Activated CD4-positive, alpha-beta T cell treated with anti-CD3 and anti-CD28 coated beads for 36 hours (primary cell): ENCODE data around the gene SPC24. TPM values are rescaled to one million over a fixed set of nuclear protein-coding genes. Genes with fewer than 3 reads are reported as not detected.
"Not testable (repeated sequence)": the region's sequence is repeated elsewhere in the genome, so short reads cannot be mapped to it uniquely, and the experiment has no call there.

ENCODE experiments used
- ATAC-seq: fragments of 200-7000 bp; cut with Tn5 transposase; one replicate; pipeline ENCODE4 v1.10.0; 2021; ENCODE audit warnings: mild to moderate bottlenecking, moderate library complexity
- CTCF ChIA-PET: fragments of 350-600 bp; sonication (Branson Sonifier 250); formaldehyde crosslinking; loops from one replicate; lab custom pipeline; 2021; ENCODE audit warnings: antibody characterized with exemption; lab: Charles Lee
- POLR2A ChIA-PET: fragments of 350-600 bp; sonication (Branson Sonifier 250); formaldehyde crosslinking; loops from one replicate; lab custom pipeline; 2021; ENCODE audit warnings: antibody characterized with exemption, inconsistent platforms; lab: Charles Lee
- DNase-seq: peaks from one replicate; pipeline ENCODE4 v3.0.0-alpha.2; 2020
- H3K27ac Mint-ChIP-seq: one replicate; pipeline ENCODE4 v1.8.0; 2021; ENCODE audit warnings: mixed read lengths
- H3K27me3 Mint-ChIP-seq: one replicate; pipeline ENCODE4 v1.8.0; 2021; ENCODE audit warnings: mixed read lengths
- H3K36me3 Mint-ChIP-seq: one replicate; pipeline ENCODE4 v1.8.0; 2021; ENCODE audit warnings: low read depth, mixed read lengths
- H3K4me1 Mint-ChIP-seq: one replicate; pipeline ENCODE4 v1.8.0; 2021; ENCODE audit warnings: mixed read lengths
- H3K4me3 Mint-ChIP-seq: one replicate; pipeline ENCODE4 v1.8.0; 2021; ENCODE audit warnings: mild to moderate bottlenecking, moderate library complexity, mixed read lengths
- H3K9me3 Mint-ChIP-seq: one replicate; pipeline ENCODE4 v1.8.0; 2021; ENCODE audit warnings: low read depth, mixed read lengths
- intact Hi-C, 2 experiments: fragments of 100-400 bp; cut with DNase I in 1 of 2; cut with micrococcal nuclease in 1 of 2; formaldehyde crosslinking; loops; one replicate each; pipeline versions ENCODE4 v1.14.2 to v1.15.1; 2022 to 2024; cut with DNase I, micrococcal nuclease
- total RNA-seq, 2 experiments: library from RNA; stranded (reverse); gene quantifications; one replicate each; pipeline ENCODE4 v1.2.3, GENCODE V29; 2021

SPC24 gene
- total RNA-seq, 2 experiments from 2014 or later = 59.6 to 72.2 TPM

DNA sequence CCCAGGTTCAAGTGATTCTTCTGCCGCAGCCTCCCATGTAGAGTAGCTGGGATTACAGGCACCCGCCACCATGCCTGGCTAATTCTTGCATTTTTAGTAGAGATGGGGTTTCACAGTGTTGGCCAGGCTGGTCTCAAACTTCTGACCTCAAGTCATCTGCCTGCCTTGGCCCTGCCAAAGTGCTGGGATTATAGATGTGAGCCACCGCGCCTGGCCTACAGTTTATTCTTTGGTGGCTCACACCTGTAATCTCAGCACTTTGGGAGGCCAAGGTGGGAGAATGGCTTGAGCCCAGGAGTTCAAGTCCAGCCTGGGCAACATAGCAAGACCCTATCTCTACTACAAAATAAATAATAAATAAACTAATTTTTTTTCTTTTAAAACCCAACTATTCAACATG lies 31.4 kb downstream of the SPC24 start:
- DNase-seq, H3K4me1 Mint-ChIP-seq, H3K27ac Mint-ChIP-seq, intact Hi-C loops, ATAC-seq, H3K4me3 Mint-ChIP-seq, H3K27me3 Mint-ChIP-seq, H3K9me3 Mint-ChIP-seq, POLR2A ChIA-PET: not testable (repeated sequence)
- CTCF ChIA-PET = interaction anchor here (1.0 kb wide), 1 partner anchor 9 kb away, joined by 3 read pairs; no protein-coding TSS in a partner anchor
- peaks cover 47% of the 10 kb centered on the region for H3K36me3 Mint-ChIP-seq

DNA sequence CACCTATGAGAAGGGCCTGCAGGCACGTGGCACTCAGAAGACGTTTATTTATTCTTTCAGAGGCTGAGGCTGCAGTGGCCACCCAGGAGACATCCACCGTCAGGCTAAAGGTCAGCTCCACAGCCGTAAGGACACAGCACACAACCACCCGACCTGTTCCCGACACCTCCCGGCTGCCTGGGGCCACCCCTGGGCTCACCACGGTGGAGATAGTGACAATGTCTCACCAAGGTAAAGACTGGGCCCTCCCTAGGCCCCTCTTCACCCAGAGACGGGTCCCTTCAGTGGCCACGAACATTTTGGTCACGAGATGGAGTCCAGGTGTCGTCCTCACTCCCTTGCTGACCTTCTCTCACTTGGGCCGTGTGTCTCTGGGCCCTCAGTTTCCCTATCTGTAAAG lies 32.5 kb downstream of the SPC24 start:
- intact Hi-C loops = no loop called here
- ChIA-PET CTCF (interaction anchor here (0.6 kb wide), 1 partner anchor 160 kb away, joined by 3 read pairs; no protein-coding TSS in a partner anchor), POLR2A (no interaction called here)
- no peaks in the 10 kb centered on the region for H3K27me3 Mint-ChIP-seq
- H3K36me3 Mint-ChIP-seq = peaks cover 50% of the 10 kb centered on the region
- H3K9me3 Mint-ChIP-seq = no peaks in the 10 kb centered on the region
- no peak overlapping the region for H3K27ac Mint-ChIP-seq
- ATAC-seq = no peak
- no peaks in the 10 kb centered on the region for H3K4me1 Mint-ChIP-seq
- no peak overlapping the region for H3K4me3 Mint-ChIP-seq
- DNase-seq = no peak

DNA sequence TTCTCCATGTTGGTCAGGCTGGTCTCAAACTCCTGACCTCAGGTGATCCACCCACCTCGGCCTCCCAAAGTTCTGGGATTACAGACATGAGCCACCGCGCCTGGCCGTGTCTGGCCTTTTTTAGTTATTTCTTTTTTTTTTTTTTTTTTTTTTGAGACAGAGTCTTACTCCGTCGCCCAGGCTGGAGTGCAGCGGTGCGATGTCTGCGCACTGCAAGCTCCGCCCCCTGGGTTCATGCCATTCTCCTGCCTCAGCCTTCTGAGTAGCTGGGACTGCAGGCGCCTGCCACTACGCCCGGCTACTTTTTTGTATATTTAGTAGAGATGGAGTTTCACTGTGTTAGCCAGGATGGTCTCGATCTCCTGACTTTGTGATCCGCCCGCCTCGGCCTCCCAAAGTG lies 33.6 kb downstream of the SPC24 start:
- DNase-seq, CTCF ChIA-PET, H3K4me1 Mint-ChIP-seq, H3K27ac Mint-ChIP-seq, H3K27me3 Mint-ChIP-seq, intact Hi-C loops, POLR2A ChIA-PET, H3K9me3 Mint-ChIP-seq, H3K4me3 Mint-ChIP-seq, ATAC-seq: not testable (repeated sequence)
- H3K36me3 Mint-ChIP-seq = peaks cover 47% of the 10 kb centered on the region

DNA sequence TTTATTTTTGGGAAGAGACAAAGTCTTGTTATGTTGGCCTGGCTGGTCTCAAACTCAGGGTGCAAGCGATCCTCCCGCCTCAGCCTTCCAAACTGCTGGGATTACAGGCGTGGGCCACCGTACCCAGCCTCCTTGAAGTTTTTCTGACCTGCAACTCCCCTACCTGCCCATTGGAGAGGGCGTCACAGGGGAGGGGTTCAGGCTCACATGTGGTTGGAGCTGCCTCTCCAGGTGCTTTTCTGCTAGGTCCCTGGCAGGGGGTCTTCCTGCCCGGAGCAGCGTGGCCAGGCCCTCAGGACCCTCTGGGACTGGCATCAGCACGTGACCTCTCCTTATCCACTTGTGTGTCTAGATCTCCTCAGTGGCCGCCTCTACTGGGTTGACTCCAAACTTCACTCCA lies 39.1 kb downstream of the SPC24 start:
- intact Hi-C loops = no loop called here
- H3K4me1 Mint-ChIP-seq = no peaks in the 10 kb centered on the region
- POLR2A ChIA-PET = no interaction called here
- H3K27ac Mint-ChIP-seq = no peak overlapping the region
- peaks cover 67% of the 10 kb centered on the region for H3K36me3 Mint-ChIP-seq
- H3K4me3 Mint-ChIP-seq = no peak overlapping the region
- CTCF ChIA-PET = no interaction called here
- no peaks in the 10 kb centered on the region for H3K27me3 Mint-ChIP-seq
- ATAC-seq (no peak), DNase-seq (no peak)
- H3K9me3 Mint-ChIP-seq = no peaks in the 10 kb centered on the region

DNA sequence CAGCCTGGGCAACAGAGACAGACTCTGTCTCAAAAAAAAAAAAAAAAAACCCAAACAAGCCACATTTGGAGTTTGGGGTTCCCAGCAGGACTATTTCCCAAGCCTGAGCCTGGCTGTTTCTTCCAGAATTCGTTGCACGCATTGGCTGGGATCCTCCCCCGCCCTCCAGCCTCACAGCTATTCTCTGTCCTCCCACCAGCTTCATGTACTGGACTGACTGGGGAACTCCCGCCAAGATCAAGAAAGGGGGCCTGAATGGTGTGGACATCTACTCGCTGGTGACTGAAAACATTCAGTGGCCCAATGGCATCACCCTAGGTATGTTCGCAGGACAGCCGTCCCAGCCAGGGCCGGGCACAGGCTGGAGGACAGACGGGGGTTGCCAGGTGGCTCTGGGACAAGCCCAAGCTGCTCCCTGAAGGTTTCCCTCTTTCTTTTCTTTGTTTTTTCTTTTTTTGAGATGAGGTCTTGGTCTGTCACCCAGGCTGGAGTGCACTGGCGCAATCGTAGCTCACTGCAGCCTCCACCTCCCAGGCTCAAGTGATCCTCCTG lies 39.6 kb downstream of the SPC24 start:
- Mint-ChIP-seq H3K36me3 (peaks cover 69% of the 10 kb centered on the region), H3K4me1 (no peaks in the 10 kb centered on the region), H3K27ac (no peak overlapping the region), H3K4me3 (no peak overlapping the region), H3K27me3 (no peaks in the 10 kb centered on the region), H3K9me3 (no peaks in the 10 kb centered on the region)
- DNase-seq (no peak), ATAC-seq (no peak)
- intact Hi-C loops = no loop called here
- ChIA-PET CTCF (interaction anchor here (0.6 to 0.9 kb wide), 2 partner anchors 9 to 134 kb away, joined by 3 to 4 read pairs; no protein-coding TSS in a partner anchor), POLR2A (interaction anchor here (1.0 kb wide), 1 partner anchor 21 kb away, joined by 3 read pairs; no protein-coding TSS in a partner anchor)

DNA sequence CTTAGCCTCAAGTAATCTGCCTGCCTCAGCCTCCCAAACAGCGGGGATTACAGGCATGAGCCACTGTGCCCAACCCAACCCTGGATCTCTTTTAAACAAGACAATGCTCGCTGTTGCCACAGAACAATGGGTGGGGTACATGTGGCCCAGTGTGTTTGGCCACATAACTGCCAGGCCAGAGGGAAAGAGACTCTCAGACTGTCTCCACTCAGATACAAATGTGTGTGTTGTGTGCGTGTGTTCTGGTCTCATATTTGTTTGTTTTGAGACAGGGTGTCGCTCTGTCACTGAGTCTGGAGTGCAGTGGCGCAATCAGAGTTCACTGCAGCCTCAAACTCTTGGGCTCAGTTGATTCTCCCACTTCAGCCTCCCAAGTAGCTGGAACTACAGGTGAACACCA lies 40.5 kb downstream of the SPC24 start:
- H3K36me3 Mint-ChIP-seq = peaks cover 68% of the 10 kb centered on the region

DNA sequence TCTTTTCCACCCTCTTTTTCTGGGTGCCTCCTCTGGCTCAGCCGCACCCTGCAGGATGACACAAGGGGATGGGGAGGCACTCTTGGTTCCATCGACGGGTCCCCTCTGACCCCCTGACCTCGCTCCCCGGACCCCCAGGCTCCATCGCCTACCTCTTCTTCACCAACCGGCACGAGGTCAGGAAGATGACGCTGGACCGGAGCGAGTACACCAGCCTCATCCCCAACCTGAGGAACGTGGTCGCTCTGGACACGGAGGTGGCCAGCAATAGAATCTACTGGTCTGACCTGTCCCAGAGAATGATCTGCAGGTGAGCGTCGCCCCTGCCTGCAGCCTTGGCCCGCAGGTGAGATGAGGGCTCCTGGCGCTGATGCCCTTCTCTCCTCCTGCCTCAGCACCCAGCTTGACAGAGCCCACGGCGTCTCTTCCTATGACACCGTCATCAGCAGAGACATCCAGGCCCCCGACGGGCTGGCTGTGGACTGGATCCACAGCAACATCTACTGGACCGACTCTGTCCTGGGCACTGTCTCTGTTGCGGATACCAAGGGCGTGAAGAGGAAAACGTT lies 42.4 kb downstream of the SPC24 start:
- H3K27ac Mint-ChIP-seq = no peak overlapping the region
- CTCF ChIA-PET = no interaction called here
- H3K4me3 Mint-ChIP-seq = no peak overlapping the region
- no peaks in the 10 kb centered on the region for H3K9me3 Mint-ChIP-seq
- POLR2A ChIA-PET = interaction anchor here (0.6 kb wide), 1 partner anchor 72 kb away, joined by 3 read pairs; no protein-coding TSS in a partner anchor
- ATAC-seq (no peak), DNase-seq (no peak)
- no peaks in the 10 kb centered on the region for H3K27me3 Mint-ChIP-seq
- H3K4me1 Mint-ChIP-seq = no peaks in the 10 kb centered on the region
- peaks cover 71% of the 10 kb centered on the region for H3K36me3 Mint-ChIP-seq
- intact Hi-C loops = no loop called here

More for the DNA sequence above, 40.5 kb downstream of the SPC24 start:
- Mint-ChIP-seq H3K4me3 (no peak overlapping the region), H3K27me3 (no peaks in the 10 kb centered on the region), H3K9me3 (no peaks in the 10 kb centered on the region), H3K27ac (no peak overlapping the region), H3K4me1 (no peaks in the 10 kb centered on the region)
- intact Hi-C loops = no loop called here
- DNase-seq (no peak), ATAC-seq (no peak)
- ChIA-PET POLR2A (interaction anchor here (1.0 kb wide), 1 partner anchor 20 kb away, joined by 3 read pairs; no protein-coding TSS in a partner anchor), CTCF (interaction anchor here (0.9 kb wide), 1 partner anchor 10 kb away, joined by 3 read pairs; no protein-coding TSS in a partner anchor)

DNA sequence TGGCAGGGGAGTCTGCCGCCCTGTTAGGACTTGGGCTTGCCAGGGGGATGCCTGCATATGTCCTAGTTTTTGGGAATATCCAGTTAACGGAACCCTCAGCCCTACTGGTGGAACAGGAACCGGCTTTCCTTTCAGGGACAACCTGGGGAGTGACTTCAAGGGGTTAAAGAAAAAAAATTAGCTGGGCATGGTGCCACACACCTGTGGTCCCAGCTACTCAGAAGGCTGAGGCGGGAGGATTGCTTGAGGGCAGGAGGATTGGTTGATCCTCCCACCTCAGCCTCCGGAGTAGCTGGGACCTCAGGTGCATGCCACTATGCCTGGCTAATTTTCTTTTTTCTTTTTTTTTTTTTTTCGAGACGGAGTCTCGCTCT lies 43.8 kb downstream of the SPC24 start:
- POLR2A ChIA-PET = no interaction called here
- no peak for DNase-seq
- H3K9me3 Mint-ChIP-seq = no peaks in the 10 kb centered on the region
- CTCF ChIA-PET = interaction anchor here (1.1 kb wide), 1 partner anchor 15 kb away, joined by 6 read pairs; no protein-coding TSS in a partner anchor
- no peaks in the 10 kb centered on the region for H3K4me1 Mint-ChIP-seq
- no peak for ATAC-seq
- H3K36me3 Mint-ChIP-seq = peaks cover 72% of the 10 kb centered on the region
- no peak overlapping the region for H3K4me3 Mint-ChIP-seq
- H3K27me3 Mint-ChIP-seq = no peaks in the 10 kb centered on the region
- intact Hi-C loops = no loop called here
- no peak overlapping the region for H3K27ac Mint-ChIP-seq

DNA sequence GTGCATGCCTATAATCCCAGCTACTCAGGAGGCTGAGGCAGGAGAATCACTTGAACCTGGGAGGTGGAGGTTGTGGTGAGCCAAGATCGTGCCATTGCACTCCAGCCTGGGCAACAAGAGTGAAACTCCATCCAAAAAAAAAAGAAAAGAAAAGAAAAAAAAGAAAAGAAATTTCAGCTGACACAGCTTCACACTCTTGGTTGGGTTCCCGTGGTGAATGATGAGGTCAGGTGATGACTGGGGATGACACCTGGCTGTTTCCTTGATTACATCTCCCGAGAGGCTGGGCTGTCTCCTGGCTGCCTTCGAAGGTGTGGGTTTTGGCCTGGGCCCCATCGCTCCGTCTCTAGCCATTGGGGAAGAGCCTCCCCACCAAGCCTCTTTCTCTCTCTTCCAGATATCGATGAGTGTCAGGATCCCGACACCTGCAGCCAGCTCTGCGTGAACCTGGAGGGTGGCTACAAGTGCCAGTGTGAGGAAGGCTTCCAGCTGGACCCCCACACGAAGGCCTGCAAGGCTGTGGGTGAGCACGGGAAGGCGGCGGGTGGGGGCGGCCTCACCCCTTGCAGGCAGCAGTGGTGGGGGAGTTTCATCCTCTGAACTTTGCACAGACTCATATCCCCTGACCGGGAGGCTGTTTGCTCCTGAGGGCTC lies 44.3 kb downstream of the SPC24 start:
- DNase-seq = no peak
- Mint-ChIP-seq H3K36me3 (peaks cover 71% of the 10 kb centered on the region), H3K4me1 (no peaks in the 10 kb centered on the region), H3K27ac (no peak overlapping the region), H3K4me3 (no peak overlapping the region), H3K9me3 (no peaks in the 10 kb centered on the region), H3K27me3 (no peaks in the 10 kb centered on the region)
- ATAC-seq = no peak
- intact Hi-C loops = no loop called here
- CTCF ChIA-PET = interaction anchor here (0.5 to 1.1 kb wide), 2 partner anchors 10 to 15 kb away, joined by 4 to 6 read pairs; no protein-coding TSS in a partner anchor
- POLR2A ChIA-PET = interaction anchor here (0.6 kb wide), 1 partner anchor 16 kb away, joined by 8 read pairs; no protein-coding TSS in a partner anchor

DNA sequence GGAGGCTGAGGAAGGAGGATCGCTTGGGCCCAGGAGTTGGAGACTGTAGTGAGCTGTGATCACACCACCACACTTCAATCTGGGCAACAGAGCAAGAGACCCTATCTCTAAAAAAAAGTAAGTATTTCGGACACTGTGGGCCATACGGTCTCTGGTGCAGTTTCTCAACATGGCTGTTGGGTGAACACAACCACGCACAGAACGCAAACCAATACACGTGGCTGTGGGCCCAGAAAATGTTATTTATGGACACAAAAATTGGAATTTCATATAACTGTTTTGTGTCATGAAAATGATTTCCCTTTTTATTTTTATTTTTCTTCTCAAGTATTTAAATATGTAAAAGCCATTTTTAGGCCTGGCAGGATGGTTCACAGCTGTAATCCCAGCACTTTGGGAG lies 46.8 kb downstream of the SPC24 start:
- no peak overlapping the region for H3K27ac Mint-ChIP-seq
- ChIA-PET CTCF (interaction anchor here (1.3 kb wide), 1 partner anchor 17 kb away, joined by 5 read pairs; no protein-coding TSS in a partner anchor), POLR2A (no interaction called here)
- ATAC-seq = no peak
- peaks cover 71% of the 10 kb centered on the region for H3K36me3 Mint-ChIP-seq
- DNase-seq = no peak
- H3K4me1 Mint-ChIP-seq = no peaks in the 10 kb centered on the region
- no peaks in the 10 kb centered on the region for H3K9me3 Mint-ChIP-seq
- no peaks in the 10 kb centered on the region for H3K27me3 Mint-ChIP-seq
- H3K4me3 Mint-ChIP-seq = no peak overlapping the region
- intact Hi-C loops = no loop called here

DNA sequence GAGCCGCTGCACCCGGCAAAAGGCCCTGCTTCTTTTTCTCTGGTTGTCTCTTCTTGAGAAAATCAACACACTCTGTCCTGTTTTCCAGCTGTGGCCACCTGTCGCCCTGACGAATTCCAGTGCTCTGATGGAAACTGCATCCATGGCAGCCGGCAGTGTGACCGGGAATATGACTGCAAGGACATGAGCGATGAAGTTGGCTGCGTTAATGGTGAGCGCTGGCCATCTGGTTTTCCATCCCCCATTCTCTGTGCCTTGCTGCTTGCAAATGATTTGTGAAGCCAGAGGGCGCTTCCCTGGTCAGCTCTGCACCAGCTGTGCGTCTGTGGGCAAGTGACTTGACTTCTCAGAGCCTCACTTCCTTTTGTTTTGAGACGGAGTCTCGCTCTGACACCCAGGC lies 49.1 kb downstream of the SPC24 start:
- Mint-ChIP-seq H3K9me3 (no peaks in the 10 kb centered on the region), H3K4me3 (no peak overlapping the region), H3K4me1 (no peaks in the 10 kb centered on the region), H3K27me3 (no peaks in the 10 kb centered on the region), H3K36me3 (peaks cover 77% of the 10 kb centered on the region), H3K27ac (no peak overlapping the region)
- DNase-seq (no peak), ATAC-seq (no peak)
- POLR2A ChIA-PET = no interaction called here
- intact Hi-C loops = no loop called here
- CTCF ChIA-PET = no interaction called here
